GM23338 (cell line): ENCODE data around the gene CD300C.

ENCODE experiments used
- EZH2phosphoT487 ChIP-seq: fragments of 200-600 bp; sonication (generic); IDR thresholded peaks from one replicate; pipeline ENCODE4 v1.8.1; 2018; ENCODE audit warnings: antibody characterized with exemption; ENCODE audit not compliant: unreplicated experiment
- JUNB ChIP-seq: IDR thresholded peaks from one replicate; pipeline ENCODE4 v1.6.1; 2016; ENCODE audit warnings: antibody characterized with exemption; ENCODE audit not compliant: unreplicated experiment
- TF ChIP-seq, protein P1 (sequence below), 2 experiments: fragments of 200-600 bp in 1 of 2; sonication (generic) in 1 of 2; conservative IDR thresholded peaks; 2 replicates each; pipeline versions ENCODE4 v1.5.1 to v1.6.1; 2016 to 2017; ENCODE audit warnings: antibody characterized with exemption in 2 of 2, low read depth in 2 of 2, mild to moderate bottlenecking in 2 of 2, moderate library complexity in 1 of 2

DNA sequence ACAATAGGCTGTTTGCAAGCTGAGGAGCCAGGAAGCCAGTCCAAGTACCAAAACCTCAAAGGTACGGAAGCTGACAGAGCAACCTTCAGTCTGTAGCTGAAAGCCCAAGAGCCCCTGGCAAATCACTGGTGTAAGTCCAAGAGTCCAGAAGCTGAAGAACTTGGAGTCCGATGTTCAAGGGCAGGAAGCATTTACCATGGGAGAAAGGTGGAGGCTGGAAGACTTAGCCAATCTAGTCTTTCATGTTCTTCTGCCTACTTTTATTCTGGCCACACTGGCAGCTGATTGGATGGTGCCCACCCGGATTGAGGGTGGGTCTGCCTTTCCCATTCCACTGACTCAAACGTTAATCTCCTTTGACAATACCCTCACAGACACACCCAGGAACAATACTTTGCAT is 30.0 kb downstream of the CD300C start:
- TF ChIP-seq, protein P1, sequence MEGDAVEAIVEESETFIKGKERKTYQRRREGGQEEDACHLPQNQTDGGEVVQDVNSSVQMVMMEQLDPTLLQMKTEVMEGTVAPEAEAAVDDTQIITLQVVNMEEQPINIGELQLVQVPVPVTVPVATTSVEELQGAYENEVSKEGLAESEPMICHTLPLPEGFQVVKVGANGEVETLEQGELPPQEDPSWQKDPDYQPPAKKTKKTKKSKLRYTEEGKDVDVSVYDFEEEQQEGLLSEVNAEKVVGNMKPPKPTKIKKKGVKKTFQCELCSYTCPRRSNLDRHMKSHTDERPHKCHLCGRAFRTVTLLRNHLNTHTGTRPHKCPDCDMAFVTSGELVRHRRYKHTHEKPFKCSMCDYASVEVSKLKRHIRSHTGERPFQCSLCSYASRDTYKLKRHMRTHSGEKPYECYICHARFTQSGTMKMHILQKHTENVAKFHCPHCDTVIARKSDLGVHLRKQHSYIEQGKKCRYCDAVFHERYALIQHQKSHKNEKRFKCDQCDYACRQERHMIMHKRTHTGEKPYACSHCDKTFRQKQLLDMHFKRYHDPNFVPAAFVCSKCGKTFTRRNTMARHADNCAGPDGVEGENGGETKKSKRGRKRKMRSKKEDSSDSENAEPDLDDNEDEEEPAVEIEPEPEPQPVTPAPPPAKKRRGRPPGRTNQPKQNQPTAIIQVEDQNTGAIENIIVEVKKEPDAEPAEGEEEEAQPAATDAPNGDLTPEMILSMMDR (conservative IDR thresholded peaks at IDR 0.05; ENCODE audit: low read depth in 2 of 2), result no peak
- TF ChIP-seq JUNB (no peak), EZH2phosphoT487 (no peak)
